Measurements from ENCODE around the gene DMD.
"Not testable (repeated sequence)": the region's sequence is repeated elsewhere in the genome, so short reads cannot be mapped to it uniquely, and the experiment has no call there.

The DMD gene

GRCh38 chrX:33211356-33212260 is at the start of gene DMD:
DMD (minus strand) TSS chrX:33211549; CDS start chrX:33211312, 237 bp downstream.
- no peak for DNase-seq

GRCh38 chrX:33252306-33252825 is 41.0 kb upstream of the DMD start:
- no peak for DNase-seq

DNA sequence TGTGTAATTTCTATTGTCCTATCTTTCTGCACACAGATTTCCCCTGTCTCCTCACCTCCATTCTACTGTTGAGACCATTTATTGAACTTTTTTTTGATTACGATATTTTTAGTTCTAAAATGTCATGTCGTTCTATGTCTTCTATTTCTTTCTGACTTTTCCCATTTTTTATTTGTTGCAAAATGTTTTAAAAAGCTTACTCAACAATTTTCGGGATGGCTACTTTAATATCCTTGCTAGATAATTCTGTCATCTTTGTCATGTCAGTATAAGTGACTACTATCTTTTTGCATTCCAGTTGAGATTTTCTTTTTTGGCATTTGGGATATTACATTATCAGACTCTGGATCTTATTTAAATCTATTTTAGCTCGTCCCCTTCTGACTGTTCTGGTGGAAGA is 7.5 kb upstream of the DMD start:
- no peak for DNase-seq

DNA sequence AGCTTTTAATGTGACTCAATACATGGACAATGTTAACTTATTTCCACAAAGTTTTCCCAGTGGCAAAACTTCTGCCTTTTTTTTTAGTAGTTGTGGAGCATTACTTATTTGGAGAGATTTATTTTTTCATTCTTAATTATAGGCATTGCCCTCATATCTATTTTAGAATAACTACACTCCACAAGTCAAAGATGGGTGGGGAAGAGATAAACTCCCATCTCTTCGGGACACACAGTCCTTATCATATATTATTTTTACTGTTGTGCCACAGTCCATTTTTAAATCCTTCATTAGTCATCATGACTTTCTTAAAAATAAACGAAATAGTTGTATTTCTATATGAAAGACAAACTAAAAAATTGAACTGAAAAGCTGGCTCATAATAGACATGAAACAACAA is 1.2 kb downstream of the DMD start:
- DNase-seq, result no peak

DNA sequence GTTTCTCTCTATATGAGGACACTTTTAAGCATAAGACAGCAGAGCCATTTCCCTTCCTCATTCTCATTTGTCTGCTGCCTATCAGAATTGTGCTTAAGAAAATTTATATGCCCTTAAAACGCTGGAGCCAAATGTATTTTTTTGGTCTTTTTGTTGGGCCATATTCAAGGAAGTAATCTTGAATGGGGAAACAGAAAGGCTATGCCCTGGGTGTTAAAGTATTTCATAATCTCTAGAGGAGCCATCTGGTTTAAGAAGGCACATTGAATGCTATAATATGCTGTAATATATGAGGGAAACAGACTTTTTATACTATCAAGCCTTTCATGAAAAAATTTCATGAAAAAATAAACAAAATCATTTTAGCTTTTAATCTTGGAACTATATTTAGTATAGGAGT is 4.3 kb downstream of the DMD start:
- no peak for DNase-seq

DNA sequence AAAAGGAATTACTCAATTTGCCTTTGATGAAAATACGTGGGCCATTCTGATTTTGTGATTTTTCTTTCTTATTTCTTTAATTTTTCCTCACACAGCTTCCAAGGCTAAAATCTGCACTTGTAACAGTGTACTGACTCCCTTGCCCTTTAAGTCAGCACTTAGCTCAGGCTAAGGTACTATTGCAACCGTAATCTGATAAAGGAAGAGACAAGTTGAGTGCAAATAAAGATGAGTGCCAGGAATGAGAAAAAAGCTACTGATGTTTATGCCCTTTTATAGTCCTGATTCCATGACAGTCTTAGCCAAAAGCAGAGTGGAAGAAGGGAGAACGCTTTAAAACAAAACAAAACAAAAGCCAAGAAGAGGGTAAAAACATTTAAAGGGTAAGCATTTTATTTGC is 6.0 kb downstream of the DMD start:
- no peak for DNase-seq

- no peak for DNase-seq
Observed at GRCh38 chrX:33204889-33205288, 6.5 kb downstream of the DMD start.

- no peak for DNase-seq
Observed at GRCh38 chrX:33198561-33199279, 12.6 kb downstream of the DMD start.

DNA sequence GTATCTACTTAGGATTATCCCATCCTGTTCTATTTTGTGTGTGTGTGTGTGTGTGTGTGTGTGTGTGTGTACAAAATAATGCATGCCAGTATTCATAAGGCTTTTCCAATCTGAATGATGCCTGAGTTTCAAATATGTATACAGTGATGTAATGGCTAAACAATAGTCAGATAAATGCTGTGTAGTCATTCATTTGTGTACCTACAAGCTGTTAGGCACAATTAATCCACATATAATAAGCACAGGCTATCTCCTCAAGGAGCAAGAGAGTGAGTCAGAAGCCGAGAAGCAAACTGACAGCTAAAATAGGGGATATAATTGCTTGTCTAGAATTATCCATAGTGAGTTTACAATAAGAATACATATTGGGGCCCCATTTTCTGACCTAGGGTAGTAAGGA is 15.7 kb downstream of the DMD start:
- no peak for DNase-seq

- no peak for DNase-seq
Observed at GRCh38 chrX:33194876-33195433, 16.4 kb downstream of the DMD start.

DNA sequence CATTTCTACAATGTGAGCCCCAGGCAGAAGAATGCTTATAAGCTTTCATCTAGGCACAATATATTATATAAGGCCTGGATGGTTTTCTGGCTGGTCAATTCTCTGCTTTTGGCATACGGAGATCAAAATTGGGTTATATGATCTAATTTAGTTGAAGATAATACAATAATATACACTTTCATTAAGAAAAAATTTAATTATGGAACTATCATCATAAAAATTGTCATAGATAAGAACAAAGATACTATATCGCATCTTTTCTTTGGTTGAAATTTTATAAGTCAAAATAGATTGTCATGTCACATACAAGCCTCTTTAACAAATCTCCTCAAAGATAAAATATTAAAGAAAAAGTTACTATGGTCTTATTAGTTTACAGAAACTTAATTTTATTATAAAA is 17.1 kb downstream of the DMD start:
- no peak for DNase-seq

DNA sequence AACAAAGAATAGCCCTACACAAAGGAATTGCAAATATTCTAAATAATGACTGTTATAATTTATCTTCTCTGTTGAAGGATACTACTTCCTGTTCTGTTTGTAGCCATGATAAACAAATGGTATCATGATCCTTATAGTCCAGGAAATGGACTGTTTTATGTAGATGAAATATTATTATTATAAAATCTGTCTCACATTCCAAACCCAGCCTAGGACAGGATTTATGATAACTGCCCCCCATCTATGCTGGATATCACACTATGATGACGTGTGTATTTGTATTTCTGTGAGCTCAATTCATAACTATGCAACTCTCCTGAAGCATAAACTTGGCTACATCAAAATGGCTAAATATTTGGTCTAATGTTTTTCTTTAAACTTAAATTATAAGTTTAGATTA is 21.3 kb downstream of the DMD start:
- DNase-seq, result no peak

DNA sequence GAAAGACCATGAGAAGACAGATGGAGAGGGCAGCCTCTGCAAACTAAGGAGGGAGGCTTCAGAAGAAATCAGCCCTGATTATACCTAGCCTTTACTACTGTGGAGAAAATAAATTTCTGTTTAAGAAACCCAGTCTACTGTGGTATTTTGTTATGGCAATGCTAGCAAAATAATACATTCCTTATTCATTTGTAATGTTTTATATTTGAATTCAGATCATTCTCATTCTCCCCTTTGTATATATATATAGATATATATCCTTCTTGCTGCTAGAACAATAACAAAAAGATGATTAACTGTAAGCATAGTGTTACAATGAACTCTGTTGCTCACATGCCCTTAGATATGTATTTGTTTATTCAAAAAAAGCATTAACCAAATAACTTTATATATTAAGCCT is 22.5 kb downstream of the DMD start:
- DNase-seq, result no peak

GRCh38 chrX:33188286-33188685 is 23.1 kb downstream of the DMD start:
- no peak for DNase-seq

DNA sequence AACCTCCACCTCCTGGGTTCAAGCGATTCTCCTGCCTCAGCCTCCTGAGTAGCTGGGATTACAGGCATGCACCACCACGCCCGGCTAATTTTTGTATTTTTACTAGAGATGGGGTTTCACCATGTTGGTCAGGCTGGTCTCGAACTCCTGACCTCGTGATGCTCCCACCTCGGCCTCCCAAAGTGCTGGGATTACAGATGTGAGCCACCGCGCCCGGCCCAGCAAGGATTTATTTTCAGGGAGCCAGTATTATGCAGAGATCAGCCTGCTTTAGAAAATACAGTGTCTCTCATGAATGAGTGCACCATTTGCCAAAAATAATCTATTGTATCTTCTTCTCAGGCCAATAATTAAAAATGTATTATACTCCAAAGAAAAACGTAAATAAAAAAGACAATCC is 26.5 kb downstream of the DMD start:
- not testable (repeated sequence) for DNase-seq

GRCh38 chrX:33183361-33183760 is 28.0 kb downstream of the DMD start:
- DNase-seq, result no peak

- DNase-seq, result no peak
Observed at GRCh38 chrX:33178690-33179089, 32.7 kb downstream of the DMD start.

- DNase-seq, result no peak
Observed at GRCh38 chrX:33178218-33178617, 33.1 kb downstream of the DMD start.

DNA sequence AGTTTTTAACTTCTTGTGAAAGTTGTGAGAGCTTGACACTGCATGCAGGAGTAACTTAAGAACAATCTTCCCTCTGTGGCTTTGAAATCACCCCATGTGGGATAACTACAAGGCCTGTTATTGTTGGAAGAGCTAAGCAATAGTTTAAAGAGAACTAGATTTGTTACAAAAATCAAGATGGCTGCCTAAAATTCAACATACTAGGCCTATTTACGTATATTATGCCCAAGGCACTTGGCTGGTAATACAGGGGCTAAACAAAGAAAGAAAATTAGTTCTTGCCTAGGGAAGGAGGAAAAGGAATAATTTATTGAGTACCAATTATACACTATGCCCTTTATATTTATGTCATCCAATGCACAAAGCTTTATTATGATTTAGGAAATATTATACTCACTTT is 36.1 kb downstream of the DMD start:
- no peak for DNase-seq

GRCh38 chrX:33171041-33171440 is 40.3 kb downstream of the DMD start:
- no peak for DNase-seq

DNA sequence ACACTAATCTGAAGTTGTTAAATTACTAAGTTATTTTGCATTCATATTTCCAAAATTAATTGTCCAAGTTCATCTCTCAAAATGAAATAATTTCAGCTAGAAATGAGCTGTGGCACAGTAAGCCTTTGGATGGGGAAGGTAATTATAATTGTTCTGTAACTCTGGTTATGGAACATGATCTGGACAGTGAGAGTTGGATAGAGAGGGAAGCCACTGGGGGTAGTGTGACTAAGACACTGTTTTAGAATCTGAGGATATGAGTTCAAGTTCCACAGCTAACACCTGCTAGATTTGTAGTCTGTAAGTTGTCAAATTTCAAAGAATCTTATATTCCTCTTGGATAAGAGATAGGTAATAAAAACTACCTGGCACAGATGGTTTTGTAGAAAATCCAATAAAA is 49.5 kb downstream of the DMD start:
- no peak for DNase-seq

GRCh38 chrX:33160273-33160672 is 51.1 kb downstream of the DMD start:
- DNase-seq, result no peak

- no peak for DNase-seq
Observed at GRCh38 chrX:33156152-33156726, 55.1 kb downstream of the DMD start.

Data from NCI-H526 treated with DMSO at 0.1 percent for 48 hours (cell line).